Neuronal stem cell (in vitro differentiated cells): ENCODE data around the gene IVNS1ABP.

Source experiments
- DNase-seq: peaks from one replicate; pipeline ENCODE4 v3.0.0-alpha.2; 2013; ENCODE audit warnings: low spot score
- H2AFZ ChIP-seq: one replicate; pipeline ENCODE4 v1.6.1; 2013; ENCODE audit warnings: mild to moderate bottlenecking, low read length, inconsistent platforms
- H2AK5ac ChIP-seq: 2 replicates; pipeline ENCODE4 v1.6.1; 2013; ENCODE audit warnings: low read depth, mild to moderate bottlenecking, inconsistent platforms, low read length, moderate library complexity, mixed read lengths
- H2BK120ac ChIP-seq: 2 replicates; pipeline ENCODE4 v1.6.1; 2013; ENCODE audit warnings: low read depth, mild to moderate bottlenecking, inconsistent platforms, low read length, moderate library complexity, mixed read lengths
- H2BK12ac ChIP-seq: one replicate; pipeline ENCODE4 v1.6.1; 2013; ENCODE audit warnings: low read length, inconsistent platforms
- H2BK15ac ChIP-seq: 2 replicates; pipeline ENCODE4 v1.6.1; 2013; ENCODE audit warnings: mild to moderate bottlenecking, low read length, inconsistent platforms, mixed read lengths
- H2BK5ac ChIP-seq: one replicate; pipeline ENCODE4 v1.6.1; 2013; ENCODE audit warnings: inconsistent platforms, mild to moderate bottlenecking, low read length, moderate library complexity
- H3K14ac ChIP-seq: one replicate; pipeline ENCODE4 v1.6.1; 2013; ENCODE audit warnings: low read length, inconsistent platforms
- H3K18ac ChIP-seq: 2 replicates; pipeline ENCODE4 v1.6.1; 2013; ENCODE audit warnings: low read length, inconsistent platforms
- H3K23ac ChIP-seq: 2 replicates; pipeline ENCODE4 v1.6.1; 2013; ENCODE audit warnings: low read depth, mild to moderate bottlenecking, mixed read lengths, low read length, inconsistent platforms; ENCODE audit not compliant: poor library complexity
- H3K27ac ChIP-seq: replicated peaks from 3 replicates; pipeline ENCODE4 v1.5.1; 2013; ENCODE audit warnings: low read length, inconsistent platforms
- H3K27me3 ChIP-seq, 3 experiments: 2 replicates each; pipeline ENCODE4 v1.6.1; 2013; ENCODE audit warnings: low read length in 3 of 3, mild to moderate bottlenecking in 2 of 3, inconsistent platforms in 1 of 3, low read depth in 1 of 3, mixed read lengths in 1 of 3, moderate library complexity in 1 of 3; ENCODE audit not compliant: control insufficient read depth in 3 of 3, insufficient read depth in 3 of 3
- H3K36me3 ChIP-seq, 2 donors: replicated peaks in 1 of 2; 2 replicates each; pipeline ENCODE4 v1.6.1; 2013; ENCODE audit warnings: low read length in 2 of 2; ENCODE audit not compliant: control insufficient read depth in 2 of 2, insufficient read depth in 2 of 2
- H3K4ac ChIP-seq: 2 replicates; pipeline ENCODE4 v1.6.1; 2013; ENCODE audit warnings: inconsistent platforms, mild to moderate bottlenecking, low read length, moderate library complexity
- H3K4me1 ChIP-seq, 2 donors: 1 replicate in 1 of 2; 2 replicates in 1 of 2; pipeline ENCODE4 v1.6.1; 2013; ENCODE audit warnings: low read length in 2 of 2, low read depth in 1 of 2; ENCODE audit not compliant: control insufficient read depth in 2 of 2, insufficient read depth in 1 of 2
- H3K4me2 ChIP-seq: one replicate; pipeline ENCODE4 v1.6.1; 2013; ENCODE audit warnings: mild to moderate bottlenecking, low read length, inconsistent platforms; ENCODE audit not compliant: insufficient read depth, poor library complexity, severe bottlenecking
- H3K4me3 ChIP-seq, 2 donors: 2 replicates each; pipeline ENCODE4 v1.5.1; 2013; ENCODE audit warnings: low read length in 2 of 2, mild to moderate bottlenecking in 2 of 2, inconsistent platforms in 1 of 2, moderate library complexity in 1 of 2
- H3K79me1 ChIP-seq: one replicate; pipeline ENCODE4 v1.6.1; 2013; ENCODE audit warnings: low read depth, mild to moderate bottlenecking, inconsistent platforms, low read length, moderate library complexity
- H3K9ac ChIP-seq: one replicate; pipeline ENCODE4 v1.6.1; 2013; ENCODE audit warnings: mild to moderate bottlenecking, low read depth, low read length, inconsistent platforms; ENCODE audit not compliant: poor library complexity
- H3K9me3 ChIP-seq, 2 donors: replicated peaks in 1 of 2; 2 replicates each; pipeline versions ENCODE3 to v1.6.1; 2013; ENCODE audit warnings: low read length in 2 of 2, mild to moderate bottlenecking in 2 of 2, inconsistent platforms in 1 of 2, low read depth in 1 of 2, mixed read lengths in 1 of 2, moderate library complexity in 1 of 2; ENCODE audit not compliant: control insufficient read depth in 2 of 2, insufficient read depth in 1 of 2
- H4K8ac ChIP-seq: one replicate; pipeline ENCODE4 v1.6.1; 2013; ENCODE audit warnings: low read depth, mild to moderate bottlenecking, inconsistent platforms, low read length, moderate library complexity
- H4K91ac ChIP-seq: one replicate; pipeline ENCODE4 v1.6.1; 2013; ENCODE audit warnings: low read length, low read depth, mild to moderate bottlenecking, inconsistent platforms; ENCODE audit not compliant: poor library complexity
- WGBS, 2 donors: extraction: QIAGEN DNeasy Blood & Tissue Kit; methylation state at CpG; one replicate each; pipeline ENCODE4 v1.1.7; 2013; ENCODE audit warnings: missing lambda C conversion rate in 2 of 2, mixed read lengths in 1 of 2; ENCODE audit not compliant: insufficient read length in 2 of 2, insufficient replicate concordance in 1 of 2; ENCODE audit errors: extremely low coverage in 2 of 2; 5-methylcytosine and 5-hydroxymethylcytosine counted together

The IVNS1ABP gene

DNA sequence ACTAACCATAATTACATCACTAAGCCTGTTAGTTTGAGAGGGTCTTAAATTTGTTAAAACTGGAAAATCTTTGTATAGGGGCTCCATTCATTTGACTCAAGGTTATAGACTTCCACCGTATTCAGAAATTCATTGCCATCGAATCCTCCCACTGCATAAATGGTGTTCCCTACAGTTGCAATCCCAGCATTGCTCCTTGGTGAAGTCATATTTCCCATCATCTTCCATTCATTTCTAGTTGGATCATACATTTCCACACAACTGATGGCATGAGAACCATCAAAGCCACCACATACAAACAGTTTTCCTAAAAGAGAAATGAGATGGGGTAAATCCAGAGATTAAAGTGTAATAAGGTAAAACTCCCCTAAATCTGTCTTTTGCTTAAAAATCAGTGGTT lies 19.1 kb downstream of the IVNS1ABP start:
- no peak overlapping the region for H3K18ac ChIP-seq
- no peak for DNase-seq
- H3K4me2 ChIP-seq, result no peak overlapping the region
- H3K23ac ChIP-seq, result no peak overlapping the region
- no peak overlapping the region for H3K4me3 ChIP-seq
- no peak overlapping the region for H3K9ac ChIP-seq
- H4K91ac ChIP-seq, result no peak overlapping the region
- H2AFZ ChIP-seq, result no peak overlapping the region
- H3K27me3 ChIP-seq, result no peaks in the 10 kb centered on the region
- H3K27ac ChIP-seq, result no peak overlapping the region
- H3K36me3 ChIP-seq, result peaks cover 20 to 100% of the 10 kb centered on the region in 2 donors
- H3K9me3 ChIP-seq, result no peaks in the 10 kb centered on the region
- no peaks in the 10 kb centered on the region for H3K79me1 ChIP-seq
- H3K14ac ChIP-seq, result no peak overlapping the region
- H2BK120ac ChIP-seq, result no peak overlapping the region
- peaks cover 0 to 1% of the 10 kb centered on the region in 2 donors for H3K4me1 ChIP-seq
- no peak overlapping the region for H2BK5ac ChIP-seq
- no peak overlapping the region for H2AK5ac ChIP-seq
- H4K8ac ChIP-seq, result no peak overlapping the region
- no peak overlapping the region for H2BK12ac ChIP-seq
- no peak overlapping the region for H2BK15ac ChIP-seq
- no peak overlapping the region for H3K4ac ChIP-seq
- WGBS, 2 donors, result no CpG with 5 or more reads among the region's 2 CpGs

DNA sequence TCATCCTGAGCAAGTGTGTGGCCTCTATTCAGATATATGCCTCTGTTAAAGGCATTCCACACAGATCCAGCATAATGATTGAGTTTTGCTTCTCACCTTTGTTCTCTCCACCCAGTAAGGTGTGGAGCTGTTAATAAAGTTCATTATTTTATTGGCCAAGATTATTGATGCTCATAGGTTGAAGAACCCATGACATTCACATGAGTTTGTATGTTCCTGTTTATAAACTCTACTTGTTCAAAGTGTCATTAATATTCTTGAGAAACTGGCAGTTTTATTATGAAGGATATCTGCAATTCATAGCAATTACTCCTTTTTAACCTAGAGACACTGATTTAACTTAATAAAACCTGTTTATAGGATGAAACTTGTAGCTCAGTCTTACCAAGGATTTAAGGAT lies 22.0 kb downstream of the IVNS1ABP start:
- Histone ChIP-seq H3K27me3 (no peaks in the 10 kb centered on the region), H3K18ac (no peak overlapping the region), H3K36me3 (peaks cover 9 to 82% of the 10 kb centered on the region in 2 donors), H3K4me2 (no peak overlapping the region), H3K9me3 (no peaks in the 10 kb centered on the region), H2BK120ac (no peak overlapping the region), H3K14ac (no peak overlapping the region), H4K91ac (no peak overlapping the region), H2BK5ac (no peak overlapping the region), H3K4me1 (peaks cover 0 to 1% of the 10 kb centered on the region in 2 donors), H3K9ac (no peak overlapping the region), H3K79me1 (no peaks in the 10 kb centered on the region), H2BK15ac (no peak overlapping the region), H2AK5ac (no peak overlapping the region), H3K4ac (no peak overlapping the region), H3K27ac (no peak overlapping the region), H2BK12ac (no peak overlapping the region), H3K23ac (no peak overlapping the region), H4K8ac (no peak overlapping the region), H3K4me3 (no peak overlapping the region), H2AFZ (no peak overlapping the region)
- no peak for DNase-seq

DNA sequence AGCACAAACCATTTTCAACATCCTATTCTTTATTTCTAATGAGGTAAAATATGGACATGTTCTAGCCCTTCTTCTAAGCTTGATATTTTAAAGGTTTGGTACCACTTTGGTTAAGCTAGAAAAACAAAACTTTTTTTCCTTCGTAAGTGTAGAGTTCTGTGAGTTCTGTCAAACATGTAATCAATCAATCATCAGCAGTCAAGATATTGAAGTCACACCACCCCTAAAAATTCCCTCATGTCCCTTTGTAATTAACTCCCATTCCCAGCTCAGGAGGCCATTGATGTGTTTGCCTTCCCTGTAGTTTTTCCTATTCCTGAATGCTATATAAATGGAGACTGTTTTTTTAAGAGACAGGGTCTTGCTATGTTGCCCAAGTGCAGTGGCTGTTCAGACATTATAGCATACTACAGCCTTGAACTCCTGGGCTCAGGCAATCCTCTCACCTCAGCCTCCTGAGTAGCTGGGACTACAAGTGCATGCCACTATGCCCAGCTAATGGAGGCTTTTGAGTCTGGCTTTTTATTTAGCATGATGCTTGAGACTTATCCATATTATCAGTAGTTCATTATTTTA lies 23.0 kb downstream of the IVNS1ABP start:
- H2AFZ ChIP-seq, result no peak overlapping the region
- no peak for DNase-seq
- H3K4me2 ChIP-seq, result no peak overlapping the region
- no peak overlapping the region for H4K91ac ChIP-seq
- H3K27me3 ChIP-seq, result no peaks in the 10 kb centered on the region
- no peak overlapping the region for H2BK120ac ChIP-seq
- H2BK5ac ChIP-seq, result no peak overlapping the region
- H4K8ac ChIP-seq, result no peak overlapping the region
- H2AK5ac ChIP-seq, result no peak overlapping the region
- H3K9ac ChIP-seq, result no peak overlapping the region
- H2BK15ac ChIP-seq, result no peak overlapping the region
- H3K23ac ChIP-seq, result no peak overlapping the region
- no peak overlapping the region for H3K14ac ChIP-seq
- H3K79me1 ChIP-seq, result no peaks in the 10 kb centered on the region
- WGBS, 2 donors, result no CpG with 5 or more reads among the region's 1 CpG
- no peak overlapping the region for H3K27ac ChIP-seq
- H3K4ac ChIP-seq, result no peak overlapping the region
- H2BK12ac ChIP-seq, result no peak overlapping the region
- H3K9me3 ChIP-seq, result no peaks in the 10 kb centered on the region
- no peak overlapping the region for H3K18ac ChIP-seq
- peaks cover 5 to 75% of the 10 kb centered on the region in 2 donors for H3K36me3 ChIP-seq
- H3K4me3 ChIP-seq, result no peak overlapping the region
- no peaks in the 10 kb centered on the region for H3K4me1 ChIP-seq

DNA sequence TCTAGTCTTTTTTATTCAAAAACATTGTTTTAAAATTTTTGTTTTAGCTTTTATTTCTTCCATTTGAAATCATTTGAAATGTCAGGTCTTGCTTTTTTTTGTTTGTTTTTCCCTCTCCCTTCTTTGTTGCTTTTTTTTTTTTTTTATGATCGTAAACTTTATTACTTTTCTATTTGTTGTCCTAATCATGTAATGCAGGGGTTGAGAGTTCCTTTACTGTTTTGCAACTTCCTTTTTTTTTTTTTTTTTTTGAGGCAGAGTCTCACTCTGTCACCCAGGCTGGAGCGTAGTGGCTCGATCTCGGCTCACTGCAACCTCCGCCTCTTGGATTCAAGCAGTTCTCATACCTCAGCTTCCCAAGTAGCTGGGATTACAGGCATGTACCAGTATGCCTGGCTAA lies 24.8 kb downstream of the IVNS1ABP start:
- H3K36me3 ChIP-seq, result peaks cover 1 to 56% of the 10 kb centered on the region in 2 donors
- no peak overlapping the region for H2BK5ac ChIP-seq
- no peak overlapping the region for H3K18ac ChIP-seq
- WGBS, 2 donors, result no CpG with 5 or more reads among the region's 5 CpGs
- H3K4me2 ChIP-seq, result no peak overlapping the region
- H2AFZ ChIP-seq, result no peak overlapping the region
- no peak overlapping the region for H4K8ac ChIP-seq
- H3K9ac ChIP-seq, result no peak overlapping the region
- H4K91ac ChIP-seq, result no peak overlapping the region
- H3K23ac ChIP-seq, result no peak overlapping the region
- no peaks in the 10 kb centered on the region for H3K27me3 ChIP-seq
- H3K14ac ChIP-seq, result no peak overlapping the region
- H2AK5ac ChIP-seq, result no peak overlapping the region
- H3K4me3 ChIP-seq, result no peak overlapping the region
- H3K4ac ChIP-seq, result no peak overlapping the region
- H2BK120ac ChIP-seq, result no peak overlapping the region
- no peaks in the 10 kb centered on the region for H3K4me1 ChIP-seq
- H3K9me3 ChIP-seq, result no peaks in the 10 kb centered on the region
- no peak for DNase-seq
- H2BK12ac ChIP-seq, result no peak overlapping the region
- H2BK15ac ChIP-seq, result no peak overlapping the region
- H3K27ac ChIP-seq, result no peak overlapping the region
- no peaks in the 10 kb centered on the region for H3K79me1 ChIP-seq
